GM18511 (cell line): ENCODE data around the gene DNAJC15.
A peak's percentile ranks its signal among the peaks of the same experiment; 100 is the strongest.
"Not testable (repeated sequence)": the region's sequence is repeated elsewhere in the genome, so short reads cannot be mapped to it uniquely, and the experiment has no call there.

Experiments
- ATAC-seq: cut with Tn5 transposase; IDR thresholded peaks from one replicate; pipeline ENCODE4 v1.9.1; 2021; ENCODE audit warnings: mild to moderate bottlenecking, moderate library complexity; ENCODE audit not compliant: unreplicated experiment

Gene DNAJC15

DNA sequence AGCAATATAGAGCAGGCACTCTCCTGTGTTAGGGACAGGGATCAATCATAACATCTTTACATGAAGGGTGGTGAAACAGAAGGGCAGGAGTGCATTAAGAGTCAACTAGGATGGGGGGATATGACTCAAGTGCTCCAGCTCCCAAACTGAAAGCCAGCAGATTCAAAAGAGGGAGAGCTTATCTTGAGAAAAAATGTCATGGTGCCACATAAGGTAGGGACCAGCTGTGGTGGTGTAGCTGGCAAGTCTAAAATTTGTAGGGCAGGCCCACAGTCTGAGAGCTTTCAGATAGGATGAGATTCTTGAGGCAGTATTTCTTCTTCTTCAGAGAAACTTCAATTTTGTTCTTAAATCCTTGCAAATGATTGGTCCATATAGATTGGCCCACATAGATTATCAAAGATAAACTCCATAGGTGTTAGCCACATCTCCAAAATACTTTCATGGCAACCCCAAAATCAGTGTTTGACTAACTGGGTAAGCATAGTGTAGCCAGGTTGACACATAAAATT lies 19.1 kb downstream of the DNAJC15 start:
- no peak for ATAC-seq

DNA sequence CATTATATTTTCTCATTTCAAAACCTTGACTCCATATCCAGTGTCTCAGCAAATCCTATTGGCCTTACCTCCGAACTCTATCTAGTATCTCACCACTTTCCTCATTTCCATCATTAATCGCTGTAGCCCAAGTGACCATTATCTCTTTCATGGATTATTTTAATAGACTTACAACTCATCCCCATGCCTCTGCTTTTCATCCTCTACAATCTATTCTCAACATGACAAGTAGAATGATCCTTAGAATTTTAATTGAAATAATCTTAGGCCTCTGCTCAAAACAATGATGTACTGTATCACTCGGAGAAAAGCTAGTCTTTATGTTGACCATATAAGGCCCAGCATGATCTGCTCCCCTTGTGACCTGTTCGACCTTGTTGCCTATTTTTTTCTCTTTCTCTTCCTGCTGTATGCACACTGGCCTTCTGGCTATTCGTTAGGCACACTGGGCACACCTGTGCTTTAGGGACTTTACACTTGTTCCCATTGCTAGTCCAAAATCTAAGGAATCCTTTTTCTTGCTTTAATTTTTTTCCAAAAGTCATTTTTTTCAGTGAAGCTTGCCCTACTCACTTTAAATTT lies 21.4 kb downstream of the DNAJC15 start:
- peak; percentile 46 for ATAC-seq

DNA sequence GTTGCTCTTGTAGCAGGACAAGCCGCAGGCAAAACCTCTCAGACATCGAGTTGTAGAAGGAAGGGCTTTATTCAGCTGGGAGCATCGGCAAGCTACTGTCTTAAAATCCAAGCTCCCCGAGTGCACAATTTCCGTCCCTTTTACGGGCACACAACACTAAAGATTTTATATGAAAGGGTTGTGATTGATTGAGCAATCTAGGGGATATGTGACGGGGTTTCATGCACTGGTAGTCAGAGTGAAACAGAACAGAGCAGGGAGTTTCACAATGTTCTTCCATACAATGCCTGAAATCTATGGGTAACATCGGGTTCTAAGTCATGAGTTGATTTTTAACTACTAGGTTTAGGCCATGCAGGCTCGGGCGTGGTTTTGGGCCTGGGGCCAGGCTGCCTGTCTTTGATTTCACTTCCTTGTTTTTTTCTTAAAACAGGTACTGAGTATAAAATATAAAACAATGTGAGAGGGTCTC lies 22.0 kb downstream of the DNAJC15 start:
- not testable (repeated sequence) for ATAC-seq

DNA sequence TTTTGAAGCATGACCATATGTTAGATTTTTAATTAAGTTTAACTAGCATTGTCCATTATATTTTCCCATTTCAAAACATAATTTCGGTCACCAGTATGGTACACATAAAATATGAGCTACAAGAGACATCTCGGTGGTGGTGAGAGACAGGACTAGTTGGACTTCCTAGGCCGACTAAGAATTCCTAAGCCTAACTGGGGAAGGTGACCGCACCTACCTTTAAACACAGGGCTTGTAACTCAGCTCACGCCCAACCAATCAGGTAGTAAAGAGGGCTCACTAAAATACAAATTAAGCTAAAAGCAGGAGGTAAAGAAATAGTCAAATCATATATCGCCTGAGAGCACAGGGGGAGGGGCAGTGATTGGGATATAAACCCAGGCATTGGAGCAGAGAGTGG lies 22.9 kb downstream of the DNAJC15 start:
- ATAC-seq = no peak

DNA sequence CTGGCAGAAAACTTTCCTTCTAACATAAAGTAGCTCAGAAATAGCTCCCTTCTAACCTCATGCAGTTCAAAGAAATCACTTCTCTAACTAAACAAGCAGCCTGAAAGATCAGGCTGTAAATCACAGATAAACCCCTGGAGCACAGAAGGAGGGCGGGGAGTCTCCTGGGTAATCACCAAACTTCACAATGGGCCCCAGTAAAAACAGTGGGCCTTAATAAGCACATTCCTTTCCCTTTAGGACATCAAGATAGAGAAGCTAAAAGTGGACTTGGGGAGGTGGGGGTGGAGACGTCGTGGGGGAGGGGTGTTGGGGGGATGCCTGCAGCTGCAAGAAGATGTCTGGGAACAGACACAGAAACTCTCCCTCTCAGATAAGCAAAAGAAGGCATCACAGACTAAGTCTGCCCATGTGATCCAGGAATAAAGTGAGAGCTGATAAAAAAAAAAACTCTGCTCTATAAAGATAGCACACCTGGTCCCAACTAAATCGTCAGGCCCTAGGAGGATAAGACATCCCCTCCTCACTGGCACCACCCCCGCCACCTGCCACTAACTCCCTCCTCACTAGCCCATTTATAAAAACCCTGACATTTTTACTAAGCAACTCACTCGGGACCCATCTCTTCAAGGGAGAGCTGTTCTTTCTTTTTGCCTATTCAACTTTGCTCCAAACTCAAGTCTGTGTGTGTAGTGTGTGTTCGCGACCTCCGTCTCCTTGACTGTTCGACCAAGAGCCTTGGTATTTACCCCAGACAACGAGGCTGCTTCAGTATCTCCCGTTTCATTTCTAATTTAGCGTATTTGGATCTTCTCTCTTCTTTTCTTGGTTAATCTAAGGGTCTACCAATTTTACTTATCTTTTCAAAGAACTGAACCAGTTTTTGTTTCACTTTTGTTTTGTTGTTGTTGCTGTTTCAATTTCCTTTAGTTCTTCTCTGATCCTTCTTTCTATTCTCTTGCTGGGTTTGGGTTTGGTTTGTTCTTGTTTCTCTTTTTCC lies 31.7 kb downstream of the DNAJC15 start:
- peak; percentile 44 for ATAC-seq

DNA sequence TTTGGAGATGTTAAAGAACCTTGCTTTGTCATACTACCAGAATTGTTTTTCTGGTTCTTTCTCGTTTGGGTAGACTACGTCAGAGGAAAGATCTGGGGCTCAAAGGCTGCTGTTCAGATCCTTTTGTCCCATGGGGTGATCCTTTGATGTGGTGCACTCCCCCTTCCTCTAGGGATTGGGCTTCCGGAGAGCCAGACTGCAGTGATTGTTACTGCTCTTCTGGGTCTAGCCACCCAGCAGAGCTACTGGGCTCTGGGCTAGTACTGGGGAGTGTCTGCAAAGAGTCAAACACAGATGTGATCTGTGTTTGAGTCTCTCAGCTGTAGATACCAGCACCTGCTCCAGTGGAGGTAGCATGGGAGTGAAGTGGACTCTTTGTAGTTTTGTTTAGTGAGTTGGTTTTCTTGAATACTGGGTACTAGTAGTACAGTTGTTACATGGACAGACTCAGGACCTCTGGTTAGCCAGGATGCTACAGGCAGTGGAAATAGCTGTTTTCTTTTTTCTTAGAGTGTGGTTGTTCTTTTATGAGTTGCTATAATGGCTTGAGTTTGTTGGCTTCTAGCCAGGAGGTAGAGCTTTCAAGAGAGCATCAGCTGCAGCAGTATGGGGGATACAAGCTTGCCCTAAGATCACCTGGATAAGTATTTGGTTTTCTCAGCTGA lies 34.4 kb downstream of the DNAJC15 start:
- ATAC-seq = no peak

DNA sequence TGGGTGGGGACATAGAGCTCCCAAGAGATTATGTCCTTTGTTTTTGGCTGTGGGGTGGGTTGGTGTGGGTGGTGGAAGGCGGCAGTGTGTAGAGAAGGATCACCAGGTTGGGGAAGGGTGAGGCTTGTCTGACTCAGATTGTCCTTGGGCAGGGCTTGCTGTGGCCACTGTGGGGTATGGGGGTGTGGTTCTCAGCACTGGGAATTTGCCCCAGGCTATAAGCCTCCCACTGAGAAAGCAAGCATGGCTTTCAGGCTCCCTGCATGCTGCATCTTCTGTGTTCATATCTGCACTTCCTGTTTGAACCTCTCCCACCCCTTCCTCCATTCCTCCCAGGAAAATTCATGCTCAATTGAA lies 34.9 kb downstream of the DNAJC15 start:
- ATAC-seq = no peak

DNA sequence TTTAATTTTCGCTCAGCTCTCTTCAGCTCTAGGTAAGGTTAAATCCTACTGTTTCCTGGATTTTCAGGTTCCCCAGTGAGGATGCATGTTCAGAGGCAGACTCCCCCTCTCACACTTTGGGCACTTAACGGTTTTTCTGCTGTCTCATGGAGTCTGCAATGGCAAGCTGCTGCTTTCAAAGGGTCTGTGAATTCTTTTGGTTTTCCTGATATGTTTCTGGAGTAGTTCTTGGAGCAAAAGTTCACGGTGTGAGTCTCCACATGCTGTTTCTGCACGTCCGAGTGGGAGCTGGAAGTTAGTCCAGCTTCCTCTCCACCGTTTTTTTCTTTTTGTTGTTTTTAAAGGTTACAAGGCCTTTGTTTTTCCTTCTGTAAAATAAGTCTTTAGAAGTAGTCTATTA lies 35.4 kb downstream of the DNAJC15 start:
- no peak for ATAC-seq

DNA sequence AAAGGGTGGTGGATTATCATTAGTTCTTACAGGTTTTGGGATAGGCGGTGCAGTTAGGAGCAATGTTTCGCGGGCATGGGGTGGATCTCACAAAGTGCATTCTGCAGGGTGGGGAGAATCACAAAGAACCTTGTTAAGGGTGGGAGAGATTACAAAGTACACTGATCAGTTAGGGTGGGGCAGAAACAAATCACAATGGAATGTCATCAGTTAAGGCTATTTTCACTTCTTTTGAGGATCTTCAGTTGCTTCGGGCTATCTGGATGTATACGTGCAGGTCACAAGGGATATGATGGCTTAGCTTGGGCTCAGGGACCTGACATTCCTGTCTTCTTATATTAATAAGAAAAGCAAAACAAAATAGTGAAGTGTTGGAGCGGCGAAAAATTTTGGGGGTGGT lies 36.4 kb downstream of the DNAJC15 start:
- ATAC-seq = not testable (repeated sequence)

DNA sequence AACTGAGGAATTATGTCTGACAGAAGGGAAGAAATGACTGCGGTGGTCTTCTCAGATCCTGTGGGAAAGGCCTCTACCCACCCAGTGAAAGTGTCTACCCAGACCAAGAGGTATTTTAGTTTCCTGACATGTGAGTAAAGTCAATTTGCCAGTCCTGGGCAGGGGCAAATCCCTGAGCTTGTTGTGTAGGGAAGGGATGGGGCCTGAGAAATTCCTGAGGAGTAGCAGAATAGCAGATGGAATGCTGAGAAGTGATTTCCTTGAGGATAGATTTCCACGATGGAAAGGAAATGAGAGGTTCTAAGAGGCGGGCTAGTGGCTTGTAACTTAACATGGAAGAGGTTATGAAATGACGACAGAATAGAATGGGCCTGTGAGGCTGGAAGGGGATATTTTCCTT lies 37.4 kb downstream of the DNAJC15 start:
- ATAC-seq = not testable (repeated sequence)

DNA sequence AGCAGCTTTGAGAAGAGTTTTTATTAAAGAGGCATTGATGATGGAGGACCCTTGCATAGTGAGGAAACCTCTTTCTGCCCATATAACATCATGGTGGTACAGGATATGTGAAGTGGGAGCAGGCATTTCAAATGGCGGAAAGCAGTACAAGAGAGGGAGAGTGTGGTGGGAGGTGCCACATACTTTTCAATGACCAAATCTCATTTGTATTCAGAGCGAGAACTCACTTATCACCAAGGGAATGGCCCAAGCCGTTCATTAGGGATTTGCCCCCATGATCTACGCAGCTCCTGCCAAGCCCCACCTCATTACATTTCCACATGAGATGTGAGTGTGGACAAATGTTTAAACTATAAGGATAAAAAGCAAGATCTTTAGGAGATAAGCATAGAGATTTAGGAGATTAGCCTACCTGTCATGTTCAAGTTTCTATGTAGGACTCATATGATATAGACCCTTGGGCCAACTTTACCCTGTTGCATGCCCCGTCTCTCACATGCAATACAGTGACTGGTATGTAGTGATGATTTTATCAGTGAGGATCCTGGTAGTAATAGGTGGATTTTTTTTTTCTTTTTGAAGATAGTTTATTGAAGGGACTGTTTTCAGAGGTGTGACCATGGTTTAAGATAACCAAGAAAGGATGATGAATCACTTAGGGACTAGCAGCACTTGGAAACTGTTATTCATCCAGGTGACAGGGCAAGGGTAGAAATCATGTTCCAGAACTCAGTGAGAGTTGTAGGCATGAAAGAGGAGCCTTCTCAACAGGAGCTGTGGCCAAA lies 38.3 kb downstream of the DNAJC15 start:
- no peak for ATAC-seq

DNA sequence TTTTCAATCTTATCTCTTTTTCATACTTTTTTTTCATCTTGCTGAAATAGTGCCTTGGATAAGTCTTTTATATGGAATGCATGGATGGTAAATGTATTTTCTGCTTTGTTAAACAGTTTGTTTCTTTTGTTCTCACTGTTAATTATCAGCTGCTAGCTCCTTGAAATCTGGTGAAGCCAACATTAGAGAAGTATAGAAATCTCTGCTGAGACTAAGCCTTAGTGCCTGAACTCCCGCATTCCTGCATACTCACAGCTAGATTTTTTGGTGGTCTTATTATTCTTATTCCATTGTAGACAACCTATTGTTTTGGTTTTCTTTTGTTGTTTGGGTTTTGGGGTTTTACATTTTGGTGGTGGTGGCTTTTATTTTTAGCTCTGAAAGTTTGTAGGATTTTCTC lies 48.4 kb downstream of the DNAJC15 start:
- no peak for ATAC-seq

DNA sequence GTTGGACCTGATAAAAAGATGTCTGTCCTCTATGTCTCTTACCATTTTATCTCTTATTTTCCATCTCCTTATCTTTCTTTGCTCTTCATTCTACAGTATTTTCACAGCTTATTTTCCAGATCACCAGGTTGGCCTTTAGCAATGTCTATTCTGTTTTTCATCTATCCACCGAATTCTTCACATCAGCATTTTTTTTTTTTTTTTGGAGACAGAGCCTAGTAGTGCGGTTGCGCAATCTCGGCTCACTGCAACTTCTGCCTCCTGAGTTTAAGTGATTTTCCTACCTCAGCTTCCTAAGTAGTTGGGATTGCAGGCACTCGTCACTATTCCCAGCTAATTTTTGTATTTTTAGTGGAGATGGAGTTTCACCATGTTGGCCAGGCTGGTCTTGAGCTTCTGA lies 49.0 kb downstream of the DNAJC15 start:
- ATAC-seq = no peak

DNA sequence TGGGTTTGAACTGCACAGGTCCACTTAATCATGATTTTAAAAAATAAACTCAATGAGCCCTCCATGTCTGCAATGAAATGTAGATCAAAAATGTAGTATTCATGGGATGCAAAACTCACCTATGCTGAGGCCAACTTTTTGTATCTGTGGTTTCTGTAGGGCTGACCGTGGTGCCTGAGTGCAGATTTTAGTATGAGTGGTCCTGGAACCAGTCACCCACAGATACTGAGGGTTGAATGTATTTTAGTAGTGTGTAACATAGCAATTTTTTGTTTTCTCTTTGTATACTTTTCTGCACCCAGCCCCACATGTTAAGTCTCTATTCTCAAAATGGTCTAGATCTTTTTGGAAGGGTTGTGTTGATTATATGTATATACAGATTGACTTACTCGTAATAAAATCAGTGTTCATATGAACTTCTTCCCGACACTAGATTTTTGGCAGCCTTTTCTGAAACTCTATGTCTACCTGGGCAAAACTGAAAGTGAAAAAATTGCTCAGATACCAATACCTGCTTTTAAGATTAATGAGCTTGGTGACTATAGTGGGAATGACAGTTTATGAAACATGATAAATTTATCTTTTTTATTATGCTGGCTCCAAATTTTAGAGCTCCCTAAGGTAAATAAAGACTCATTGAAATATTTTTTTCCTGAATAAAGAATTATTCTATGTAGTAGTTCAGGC lies 51.6 kb downstream of the DNAJC15 start:
- peak; percentile 86 for ATAC-seq

DNA sequence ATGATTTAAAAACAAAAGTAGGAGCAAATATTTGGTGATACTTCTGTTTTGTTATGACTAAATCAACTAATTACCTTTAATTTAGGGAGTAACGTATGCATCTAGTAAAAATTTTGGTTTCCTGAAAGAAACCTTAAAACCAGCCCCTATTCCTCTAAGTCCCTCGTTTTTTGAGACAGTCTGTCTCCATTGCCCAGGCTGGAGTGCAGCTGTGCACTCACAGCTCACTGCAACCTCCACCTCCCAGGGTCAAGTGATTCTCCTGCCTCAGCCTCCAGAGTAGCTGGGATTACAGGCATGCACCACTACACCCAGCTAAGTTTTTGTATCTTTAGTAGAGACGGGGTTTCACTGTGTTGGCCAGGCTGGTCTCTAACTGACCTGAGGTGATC lies 52.1 kb downstream of the DNAJC15 start:
- ATAC-seq = not testable (repeated sequence)

DNA sequence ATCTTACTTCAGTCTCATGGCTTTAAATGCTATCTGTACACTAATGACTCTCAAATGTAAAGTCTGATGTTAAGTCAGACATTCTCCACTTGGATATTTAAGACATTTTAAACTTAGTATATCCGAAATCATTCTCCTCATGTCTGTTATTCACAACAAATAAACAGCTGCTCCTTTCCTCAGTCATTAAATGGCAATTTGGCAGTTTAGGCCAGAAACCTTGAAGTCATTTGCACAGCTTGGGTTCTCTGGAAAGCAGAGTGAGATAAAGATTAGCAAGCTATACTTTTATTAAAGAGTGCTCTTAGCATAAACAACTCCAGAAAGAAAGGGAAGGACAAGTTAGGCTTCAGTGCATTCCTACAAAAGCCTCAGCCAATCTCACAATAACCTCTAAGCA lies 53.7 kb downstream of the DNAJC15 start:
- no peak for ATAC-seq

DNA sequence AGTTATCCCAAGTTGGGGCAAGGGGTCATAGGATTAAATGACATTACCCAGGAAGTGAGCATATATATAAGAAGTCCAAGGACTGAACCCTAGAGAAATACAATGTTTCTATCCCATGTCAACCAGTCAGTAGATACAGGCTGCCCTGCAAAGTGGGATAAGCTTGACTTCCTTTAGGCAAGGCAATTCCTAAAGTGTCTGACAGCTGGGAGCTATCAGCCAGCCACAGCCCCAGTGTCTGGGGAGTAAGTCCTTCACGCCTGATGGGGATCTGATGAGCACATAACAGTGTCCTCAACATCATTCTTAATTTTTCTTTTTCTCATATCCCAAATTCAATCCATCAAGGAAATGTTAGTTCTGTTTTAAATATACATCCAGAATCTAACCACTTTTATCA lies 54.1 kb downstream of the DNAJC15 start:
- ATAC-seq = no peak

DNA sequence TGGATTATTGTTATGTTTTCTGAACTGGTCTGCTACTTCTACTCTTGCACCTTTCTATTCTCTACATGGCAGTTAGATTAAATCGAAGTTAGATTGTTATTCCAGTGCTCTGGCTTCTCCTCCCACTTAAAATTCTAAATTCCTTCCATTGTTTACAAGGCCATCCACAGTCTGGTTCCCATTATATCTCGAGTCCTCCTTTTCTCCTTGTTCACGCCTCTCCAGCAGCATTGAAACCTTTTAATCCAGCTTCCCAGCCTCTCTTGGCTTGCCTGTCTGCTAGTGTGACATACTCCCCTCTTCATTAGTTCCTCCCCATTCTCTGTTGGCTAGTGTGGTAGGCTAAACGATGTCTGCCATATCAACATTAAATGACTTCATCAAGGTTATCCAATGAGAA lies 54.5 kb downstream of the DNAJC15 start:
- no peak for ATAC-seq

DNA sequence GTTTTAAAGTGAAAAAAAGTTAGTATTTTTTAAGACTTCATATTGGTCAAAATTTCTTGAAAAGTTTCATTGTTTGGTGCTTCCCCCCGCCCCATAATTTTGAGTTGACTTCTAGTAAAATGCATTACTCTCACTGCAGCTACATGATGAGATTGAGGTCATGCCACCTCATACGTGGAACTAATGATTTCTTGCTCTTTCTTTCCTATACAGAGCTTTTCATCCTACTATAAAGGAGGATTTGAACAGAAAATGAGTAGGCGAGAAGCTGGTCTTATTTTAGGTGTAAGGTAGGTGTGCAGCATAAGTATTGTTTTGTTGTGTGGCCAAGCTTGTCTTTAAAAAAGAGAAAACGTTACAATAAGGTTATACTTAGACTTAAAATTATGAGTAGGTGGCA lies 55.0 kb downstream of the DNAJC15 start:
- ATAC-seq = no peak

DNA sequence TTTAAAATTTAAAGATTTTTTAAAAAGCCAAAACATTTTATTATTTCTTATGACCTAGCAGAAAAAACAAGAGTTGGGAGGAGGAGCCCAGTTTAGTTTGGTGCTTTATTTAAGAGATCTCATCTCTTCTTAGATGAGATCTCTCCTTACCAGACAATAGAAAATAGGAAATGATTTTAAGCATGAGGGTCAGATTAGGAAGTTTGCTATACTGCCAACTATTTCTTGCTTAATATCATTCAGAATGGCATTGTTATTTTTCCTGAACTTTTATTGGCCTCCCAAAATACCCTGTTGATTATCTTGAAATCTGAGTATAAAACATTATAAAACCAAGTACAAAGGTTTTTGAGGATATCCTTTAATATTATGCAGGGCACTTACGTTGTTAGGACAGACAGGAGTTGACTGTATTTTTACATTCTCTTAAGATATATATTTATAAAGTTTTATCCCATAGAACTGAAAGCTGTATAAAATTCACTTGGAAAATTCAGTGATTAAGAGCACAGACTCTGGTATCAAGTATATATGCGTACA lies 56.1 kb downstream of the DNAJC15 start:
- no peak for ATAC-seq
